ENCODE results near the gene LCN15.
"Not testable (repeated sequence)": the region's sequence is repeated elsewhere in the genome, so short reads cannot be mapped to it uniquely, and the experiment has no call there.

LCN15 gene

GRCh38 chr9:136755302-136756133 is 8.8 kb downstream of the LCN15 start:
- not testable (repeated sequence) for DNase-seq; H3K4me3 ChIP-seq (ENCODE audit: insufficient read depth in 1 of 2, low read depth in 1 of 2, low read length in 2 of 2); H2BK12ac ChIP-seq (ENCODE audit: low read length in 2 of 2); H3K23ac ChIP-seq (ENCODE audit: low read length in 2 of 2); H3K27ac ChIP-seq (ENCODE audit: low read length, poor library complexity, severe bottlenecking); H2BK5ac ChIP-seq (ENCODE audit: low read depth, low read length, poor library complexity, severe bottlenecking); H3K4ac ChIP-seq (ENCODE audit: low read depth in 1 of 2, low read length in 2 of 2); H3K36me3 ChIP-seq (ENCODE audit: control insufficient read depth in 1 of 2, insufficient read depth in 2 of 2, low read depth in 1 of 2, low read length in 2 of 2); H2BK15ac ChIP-seq (ENCODE audit: low read depth, poor library complexity, severe bottlenecking); H3K18ac ChIP-seq (ENCODE audit: low read depth in 1 of 2, low read length in 2 of 2); H3K79me1 ChIP-seq (replicated peaks; ENCODE audit: low read length, poor library complexity, severe bottlenecking); H2AFZ ChIP-seq (ENCODE audit: low read depth, low read length); H3K4me2 ChIP-seq (ENCODE audit: low read length, poor library complexity, severe bottlenecking); H2BK120ac ChIP-seq (ENCODE audit: low read depth, low read length); H4K91ac ChIP-seq (ENCODE audit: low read length); H3K4me1 ChIP-seq (ENCODE audit: control insufficient read depth, insufficient read depth, low read depth, low read length); H3K14ac ChIP-seq (ENCODE audit: low read length in 2 of 2); H4K8ac ChIP-seq (ENCODE audit: low read length); H2AK5ac ChIP-seq (ENCODE audit: low read length, severe bottlenecking); H3K9ac ChIP-seq (ENCODE audit: low read length)
- Histone ChIP-seq H3K27me3 (ENCODE audit: control insufficient read depth in 1 of 2, insufficient read depth in 1 of 2, low read length in 2 of 2) (peaks cover 20 to 49% of the 10 kb centered on the region in 2 experiments), H3K9me3 (ENCODE audit: control insufficient read depth, low read length) (peaks cover 19% of the 10 kb centered on the region)
- 94% methylated on average over 20 of the region's 22 CpGs for WGBS

DNA sequence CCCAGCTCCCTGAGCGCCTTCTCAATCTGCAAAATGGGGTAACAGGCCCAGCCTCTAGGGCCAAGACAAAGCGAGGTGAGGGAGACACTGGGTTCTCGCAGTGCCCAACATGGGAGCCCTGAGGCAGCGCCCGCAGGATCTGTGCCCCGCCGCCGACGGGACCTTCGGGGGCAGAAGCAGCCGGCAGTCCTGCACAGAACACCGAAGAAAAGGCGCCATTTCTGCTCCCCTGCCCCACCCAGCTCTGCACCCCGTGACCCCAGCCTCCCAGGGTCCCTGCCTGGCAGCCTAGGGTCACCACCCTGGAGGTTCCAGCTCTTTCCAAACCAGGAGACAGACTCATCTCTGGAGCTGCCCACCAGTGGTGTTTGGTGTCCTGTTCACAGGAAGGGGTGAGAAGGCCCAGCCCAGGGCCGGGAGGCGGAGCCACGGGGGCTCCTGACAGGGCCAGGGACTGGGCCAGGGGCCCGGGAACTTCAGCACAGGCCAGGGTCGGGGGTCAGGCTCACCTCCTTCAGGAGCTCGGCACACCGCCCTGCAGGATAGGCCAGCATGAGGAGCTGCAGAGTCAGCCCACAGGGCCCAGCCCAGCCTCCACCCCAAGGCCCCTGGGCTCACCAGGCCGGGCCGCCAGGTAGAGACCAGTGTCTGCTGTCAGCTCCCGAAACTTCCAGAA is 9.6 kb downstream of the LCN15 start:
- H2BK5ac ChIP-seq (ENCODE audit: low read depth, low read length, poor library complexity, severe bottlenecking), result no peak overlapping the region
- H3K4me1 ChIP-seq (ENCODE audit: control insufficient read depth, insufficient read depth, low read depth, low read length), result peaks cover 3% of the 10 kb centered on the region
- no peaks in the 10 kb centered on the region for H3K36me3 ChIP-seq (ENCODE audit: control insufficient read depth in 1 of 2, insufficient read depth in 2 of 2, low read depth in 1 of 2, low read length in 2 of 2)
- H4K91ac ChIP-seq (ENCODE audit: low read length), result no peak overlapping the region
- no peak overlapping the region for H3K4me2 ChIP-seq (ENCODE audit: low read length, poor library complexity, severe bottlenecking)
- H3K9ac ChIP-seq (ENCODE audit: low read length), result no peak overlapping the region
- H2AK5ac ChIP-seq (ENCODE audit: low read length, severe bottlenecking), result no peak overlapping the region
- H2BK12ac ChIP-seq (ENCODE audit: low read length in 2 of 2), result no peak overlapping the region
- no peak overlapping the region for H2AFZ ChIP-seq (ENCODE audit: low read depth, low read length)
- WGBS, result 82% methylated on average over 23 of the region's 24 CpGs
- H3K79me1 ChIP-seq (replicated peaks; ENCODE audit: low read length, poor library complexity, severe bottlenecking), result no peaks in the 10 kb centered on the region
- peaks cover 19% of the 10 kb centered on the region for H3K9me3 ChIP-seq (ENCODE audit: control insufficient read depth, low read length)
- H3K4me3 ChIP-seq (ENCODE audit: insufficient read depth in 1 of 2, low read depth in 1 of 2, low read length in 2 of 2), result no peak overlapping the region
- no peak overlapping the region for H3K4ac ChIP-seq (ENCODE audit: low read depth in 1 of 2, low read length in 2 of 2)
- H3K14ac ChIP-seq (ENCODE audit: low read length in 2 of 2), result no peak overlapping the region
- no peak overlapping the region for H2BK120ac ChIP-seq (ENCODE audit: low read depth, low read length)
- H3K23ac ChIP-seq (ENCODE audit: low read length in 2 of 2), result no peak overlapping the region
- H2BK15ac ChIP-seq (ENCODE audit: low read depth, poor library complexity, severe bottlenecking), result no peak overlapping the region
- no peak overlapping the region for H3K27ac ChIP-seq (ENCODE audit: low read length, poor library complexity, severe bottlenecking)
- no peak overlapping the region for H3K18ac ChIP-seq (ENCODE audit: low read depth in 1 of 2, low read length in 2 of 2)
- H3K27me3 ChIP-seq (ENCODE audit: control insufficient read depth in 1 of 2, insufficient read depth in 1 of 2, low read length in 2 of 2), result peaks cover 16 to 43% of the 10 kb centered on the region in 2 experiments
- no peak for DNase-seq
- H4K8ac ChIP-seq (ENCODE audit: low read length), result no peak overlapping the region

DNA sequence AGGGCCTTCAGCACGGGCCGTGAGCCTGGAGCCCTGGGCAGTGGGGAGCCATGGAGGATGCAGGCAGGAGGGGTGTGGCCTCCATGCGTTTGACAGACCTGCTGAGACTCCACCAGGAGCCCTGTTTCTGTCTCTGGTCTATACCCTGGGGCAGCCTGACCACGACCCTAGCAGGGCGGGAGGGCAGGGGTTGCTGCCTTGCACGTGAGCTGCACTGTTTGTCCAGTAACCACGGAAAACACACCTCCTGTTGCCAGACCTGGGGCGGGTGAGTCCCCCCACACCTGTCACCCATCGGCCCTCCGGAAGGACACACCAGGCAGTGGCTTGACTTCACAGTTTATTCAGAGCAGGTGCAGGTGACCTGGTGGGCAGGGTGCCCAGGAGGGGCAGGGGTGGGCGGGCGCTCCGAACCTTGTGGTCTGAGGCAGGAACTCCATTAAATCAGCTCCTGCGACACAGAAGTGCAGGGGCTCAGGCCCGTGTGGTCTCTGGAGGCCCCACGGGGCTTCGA is 10.2 kb downstream of the LCN15 start:
- no peak overlapping the region for H3K4ac ChIP-seq (ENCODE audit: low read depth in 1 of 2, low read length in 2 of 2)
- H3K23ac ChIP-seq (ENCODE audit: low read length in 2 of 2), result no peak overlapping the region
- H2BK120ac ChIP-seq (ENCODE audit: low read depth, low read length), result no peak overlapping the region
- H2BK12ac ChIP-seq (ENCODE audit: low read length in 2 of 2), result no peak overlapping the region
- no peak overlapping the region for H4K8ac ChIP-seq (ENCODE audit: low read length)
- no peak overlapping the region for H2AFZ ChIP-seq (ENCODE audit: low read depth, low read length)
- peaks cover 20 to 45% of the 10 kb centered on the region in 2 experiments for H3K27me3 ChIP-seq (ENCODE audit: control insufficient read depth in 1 of 2, insufficient read depth in 1 of 2, low read length in 2 of 2)
- no peak overlapping the region for H3K27ac ChIP-seq (ENCODE audit: low read length, poor library complexity, severe bottlenecking)
- H3K4me2 ChIP-seq (ENCODE audit: low read length, poor library complexity, severe bottlenecking), result no peak overlapping the region
- no peak overlapping the region for H3K18ac ChIP-seq (ENCODE audit: low read depth in 1 of 2, low read length in 2 of 2)
- no peak overlapping the region for H3K14ac ChIP-seq (ENCODE audit: low read length in 2 of 2)
- DNase-seq, result no peak
- H2BK5ac ChIP-seq (ENCODE audit: low read depth, low read length, poor library complexity, severe bottlenecking), result no peak overlapping the region
- H3K9ac ChIP-seq (ENCODE audit: low read length), result no peak overlapping the region
- H3K36me3 ChIP-seq (ENCODE audit: control insufficient read depth in 1 of 2, insufficient read depth in 2 of 2, low read depth in 1 of 2, low read length in 2 of 2), result peaks cover 0 to 2% of the 10 kb centered on the region in 2 experiments
- no peak overlapping the region for H2AK5ac ChIP-seq (ENCODE audit: low read length, severe bottlenecking)
- H3K4me3 ChIP-seq (ENCODE audit: insufficient read depth in 1 of 2, low read depth in 1 of 2, low read length in 2 of 2), result peak overlapping the region in 1 of 2 experiments; percentile 0
- H2BK15ac ChIP-seq (ENCODE audit: low read depth, poor library complexity, severe bottlenecking), result no peak overlapping the region
- 89% methylated on average over 17 of the region's 17 CpGs for WGBS
- H3K9me3 ChIP-seq (ENCODE audit: control insufficient read depth, low read length), result peaks cover 19% of the 10 kb centered on the region
- no peaks in the 10 kb centered on the region for H3K79me1 ChIP-seq (replicated peaks; ENCODE audit: low read length, poor library complexity, severe bottlenecking)
- peaks cover 3% of the 10 kb centered on the region for H3K4me1 ChIP-seq (ENCODE audit: control insufficient read depth, insufficient read depth, low read depth, low read length)
- H4K91ac ChIP-seq (ENCODE audit: low read length), result no peak overlapping the region

DNA sequence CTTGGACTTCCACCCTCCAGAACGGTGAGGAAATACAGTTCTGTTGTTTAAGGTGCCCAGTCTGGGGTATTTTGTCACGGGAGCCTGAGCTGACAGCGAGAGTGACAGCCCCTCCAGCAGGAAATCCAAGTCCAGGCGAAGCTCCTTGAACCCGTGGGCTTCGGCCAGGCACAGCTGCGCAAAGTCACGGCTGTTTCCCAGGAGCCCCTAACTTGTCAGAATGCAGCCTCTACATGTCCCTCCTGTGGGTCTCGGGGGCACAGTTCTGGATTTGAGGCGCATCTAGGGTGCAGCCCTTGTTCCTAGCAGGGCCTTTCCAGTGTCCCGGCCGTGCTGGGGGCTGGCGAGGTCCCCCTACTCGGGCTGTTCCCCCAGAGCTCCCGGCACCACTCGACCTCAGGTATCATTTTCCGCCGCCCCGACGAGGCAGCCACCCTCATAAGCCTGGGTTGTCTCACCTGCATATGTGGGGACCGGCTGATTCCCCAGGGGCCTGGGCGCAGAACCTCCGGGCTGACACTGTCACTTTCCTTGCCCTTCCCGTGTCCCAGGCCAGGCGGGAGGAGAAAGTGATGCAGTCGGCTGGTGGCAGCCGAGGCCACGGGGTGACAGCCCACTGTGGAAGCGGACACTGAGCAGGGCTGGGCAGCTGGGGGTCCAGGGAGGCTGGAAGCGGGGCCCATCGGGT is 10.8 kb downstream of the LCN15 start:
- WGBS, result 91% methylated on average over 31 of the region's 31 CpGs
- H3K4me2 ChIP-seq (ENCODE audit: low read length, poor library complexity, severe bottlenecking), result no peak overlapping the region
- H2AK5ac ChIP-seq (ENCODE audit: low read length, severe bottlenecking), result no peak overlapping the region
- DNase-seq, result no peak
- no peak overlapping the region for H2BK12ac ChIP-seq (ENCODE audit: low read length in 2 of 2)
- H3K9me3 ChIP-seq (ENCODE audit: control insufficient read depth, low read length), result peaks cover 19% of the 10 kb centered on the region
- peaks cover 26 to 48% of the 10 kb centered on the region in 2 experiments for H3K27me3 ChIP-seq (ENCODE audit: control insufficient read depth in 1 of 2, insufficient read depth in 1 of 2, low read length in 2 of 2)
- H3K79me1 ChIP-seq (replicated peaks; ENCODE audit: low read length, poor library complexity, severe bottlenecking), result no peaks in the 10 kb centered on the region
- no peak overlapping the region for H4K91ac ChIP-seq (ENCODE audit: low read length)
- H2BK15ac ChIP-seq (ENCODE audit: low read depth, poor library complexity, severe bottlenecking), result no peak overlapping the region
- H4K8ac ChIP-seq (ENCODE audit: low read length), result no peak overlapping the region
- no peak overlapping the region for H2AFZ ChIP-seq (ENCODE audit: low read depth, low read length)
- H3K36me3 ChIP-seq (ENCODE audit: control insufficient read depth in 1 of 2, insufficient read depth in 2 of 2, low read depth in 1 of 2, low read length in 2 of 2), result peaks cover 0 to 4% of the 10 kb centered on the region in 2 experiments
- no peak overlapping the region for H3K27ac ChIP-seq (ENCODE audit: low read length, poor library complexity, severe bottlenecking)
- no peak overlapping the region for H2BK120ac ChIP-seq (ENCODE audit: low read depth, low read length)
- no peak overlapping the region for H3K18ac ChIP-seq (ENCODE audit: low read depth in 1 of 2, low read length in 2 of 2)
- H3K4me3 ChIP-seq (ENCODE audit: insufficient read depth in 1 of 2, low read depth in 1 of 2, low read length in 2 of 2), result peak overlapping the region in 1 of 2 experiments; percentile 0
- H2BK5ac ChIP-seq (ENCODE audit: low read depth, low read length, poor library complexity, severe bottlenecking), result no peak overlapping the region
- no peak overlapping the region for H3K23ac ChIP-seq (ENCODE audit: low read length in 2 of 2)
- no peak overlapping the region for H3K4ac ChIP-seq (ENCODE audit: low read depth in 1 of 2, low read length in 2 of 2)
- no peak overlapping the region for H3K14ac ChIP-seq (ENCODE audit: low read length in 2 of 2)
- H3K4me1 ChIP-seq (ENCODE audit: control insufficient read depth, insufficient read depth, low read depth, low read length), result peaks cover 3% of the 10 kb centered on the region
- no peak overlapping the region for H3K9ac ChIP-seq (ENCODE audit: low read length)

All from mesenchymal stem cell (in vitro differentiated cells and primary cell).